ENCODE data around the gene ATG2B.

DNA sequence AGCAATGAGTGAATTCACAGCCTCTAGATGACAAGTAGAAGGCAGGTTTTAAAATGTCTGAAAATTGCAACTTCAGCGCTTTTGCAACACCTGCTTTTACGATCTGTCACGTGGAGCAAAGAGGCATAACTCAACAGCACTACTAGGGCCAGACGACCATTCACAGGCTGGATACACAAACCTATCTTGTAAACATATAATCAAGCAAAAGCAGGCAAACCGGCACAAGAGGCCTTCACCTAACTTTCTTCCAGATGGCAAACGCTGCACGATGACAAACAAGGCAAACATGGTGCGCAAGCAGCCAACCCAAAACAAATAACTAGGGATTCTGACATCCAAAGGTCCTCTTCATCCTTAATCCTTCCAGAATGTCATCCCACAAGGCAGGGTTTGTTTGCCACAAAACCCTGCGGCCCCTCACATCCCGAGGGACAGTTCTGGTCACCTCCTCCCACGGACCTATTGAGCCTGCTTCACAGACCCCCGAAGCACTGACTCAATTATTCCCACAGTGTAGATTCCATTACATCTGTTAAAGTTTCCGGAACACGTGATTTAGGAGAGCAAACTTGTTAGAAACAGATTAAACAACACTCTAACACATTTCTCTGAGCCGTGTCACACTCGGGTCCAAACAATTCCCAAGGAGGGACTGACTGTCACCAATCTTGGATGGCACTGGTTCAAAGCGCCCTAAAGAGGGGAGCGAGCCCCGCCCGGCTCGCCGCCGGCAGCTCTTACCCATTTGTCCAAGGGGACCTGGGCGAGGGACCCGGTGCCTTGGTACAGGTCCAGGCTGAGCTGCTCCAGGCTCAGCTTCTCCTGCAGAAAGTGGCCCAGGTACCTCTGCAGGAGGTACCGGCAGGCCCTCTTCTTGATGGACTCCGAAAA lies 823 bp downstream of the ATG2B start:
- TF ChIP-seq, protein P1, sequence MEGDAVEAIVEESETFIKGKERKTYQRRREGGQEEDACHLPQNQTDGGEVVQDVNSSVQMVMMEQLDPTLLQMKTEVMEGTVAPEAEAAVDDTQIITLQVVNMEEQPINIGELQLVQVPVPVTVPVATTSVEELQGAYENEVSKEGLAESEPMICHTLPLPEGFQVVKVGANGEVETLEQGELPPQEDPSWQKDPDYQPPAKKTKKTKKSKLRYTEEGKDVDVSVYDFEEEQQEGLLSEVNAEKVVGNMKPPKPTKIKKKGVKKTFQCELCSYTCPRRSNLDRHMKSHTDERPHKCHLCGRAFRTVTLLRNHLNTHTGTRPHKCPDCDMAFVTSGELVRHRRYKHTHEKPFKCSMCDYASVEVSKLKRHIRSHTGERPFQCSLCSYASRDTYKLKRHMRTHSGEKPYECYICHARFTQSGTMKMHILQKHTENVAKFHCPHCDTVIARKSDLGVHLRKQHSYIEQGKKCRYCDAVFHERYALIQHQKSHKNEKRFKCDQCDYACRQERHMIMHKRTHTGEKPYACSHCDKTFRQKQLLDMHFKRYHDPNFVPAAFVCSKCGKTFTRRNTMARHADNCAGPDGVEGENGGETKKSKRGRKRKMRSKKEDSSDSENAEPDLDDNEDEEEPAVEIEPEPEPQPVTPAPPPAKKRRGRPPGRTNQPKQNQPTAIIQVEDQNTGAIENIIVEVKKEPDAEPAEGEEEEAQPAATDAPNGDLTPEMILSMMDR (IDR thresholded peaks at IDR 0.05): no peak
- TF ChIP-seq POLR2A (IDR thresholded peaks at IDR 0.05): no peak
